Transverse colon (tissue), 3 donors: ENCODE data around the gene FLVCR2.

ENCODE experiments used
- CTCF ChIP-seq, 5 experiments: fragments of 200-600 bp in 3 of 5; fragments of 450-650 bp in 2 of 5; sonication (generic) in 3 of 5; IDR thresholded peaks; 1 replicate in 2 of 5; 2 replicates in 3 of 5; pipeline ENCODE4 v1.5.1; 2016 to 2017; ENCODE audit warnings: antibody characterized with exemption in 5 of 5, inconsistent platforms in 3 of 5, mild to moderate bottlenecking in 2 of 5, moderate library complexity in 1 of 5
- EP300 ChIP-seq: sonication (generic); formaldehyde crosslinking; IDR thresholded peaks from one replicate; pipeline ENCODE4 v1.6.1; 2017; ENCODE audit warnings: antibody characterized with exemption, low read depth

GRCh38 chr14:75531256-75531655 lies 47.2 kb upstream of the FLVCR2 start:
- TF ChIP-seq CTCF (IDR thresholded peaks at IDR 0.05) (no peak), EP300 (no peak)
